WI38 (cell line): Measurements from ENCODE around the gene YEATS2.
A peak's percentile ranks its signal among the peaks of the same experiment; 100 is the strongest.
"Not testable (repeated sequence)": the region's sequence is repeated elsewhere in the genome, so short reads cannot be mapped to it uniquely, and the experiment has no call there.

Experiments
- H3K4me3 ChIP-seq: 2 replicates; pipeline ENCODE4 v1.5.1; 2011; ENCODE audit warnings: low read depth, mild to moderate bottlenecking, control low read depth, low read length
- TF ChIP-seq, protein P1 (sequence below): IDR thresholded peaks from 2 replicates; pipeline ENCODE4 v1.5.1; 2012; ENCODE audit warnings: low read depth, mild to moderate bottlenecking, control low read depth, low read length

Gene YEATS2

GRCh38 chr3:183687705-183688104 is 9.9 kb upstream of the YEATS2 start:
- no peak overlapping the region for H3K4me3 ChIP-seq
- TF ChIP-seq, protein P1, sequence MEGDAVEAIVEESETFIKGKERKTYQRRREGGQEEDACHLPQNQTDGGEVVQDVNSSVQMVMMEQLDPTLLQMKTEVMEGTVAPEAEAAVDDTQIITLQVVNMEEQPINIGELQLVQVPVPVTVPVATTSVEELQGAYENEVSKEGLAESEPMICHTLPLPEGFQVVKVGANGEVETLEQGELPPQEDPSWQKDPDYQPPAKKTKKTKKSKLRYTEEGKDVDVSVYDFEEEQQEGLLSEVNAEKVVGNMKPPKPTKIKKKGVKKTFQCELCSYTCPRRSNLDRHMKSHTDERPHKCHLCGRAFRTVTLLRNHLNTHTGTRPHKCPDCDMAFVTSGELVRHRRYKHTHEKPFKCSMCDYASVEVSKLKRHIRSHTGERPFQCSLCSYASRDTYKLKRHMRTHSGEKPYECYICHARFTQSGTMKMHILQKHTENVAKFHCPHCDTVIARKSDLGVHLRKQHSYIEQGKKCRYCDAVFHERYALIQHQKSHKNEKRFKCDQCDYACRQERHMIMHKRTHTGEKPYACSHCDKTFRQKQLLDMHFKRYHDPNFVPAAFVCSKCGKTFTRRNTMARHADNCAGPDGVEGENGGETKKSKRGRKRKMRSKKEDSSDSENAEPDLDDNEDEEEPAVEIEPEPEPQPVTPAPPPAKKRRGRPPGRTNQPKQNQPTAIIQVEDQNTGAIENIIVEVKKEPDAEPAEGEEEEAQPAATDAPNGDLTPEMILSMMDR = no peak

GRCh38 chr3:183688874-183689273 is 8.7 kb upstream of the YEATS2 start:
- no peak overlapping the region for H3K4me3 ChIP-seq

DNA sequence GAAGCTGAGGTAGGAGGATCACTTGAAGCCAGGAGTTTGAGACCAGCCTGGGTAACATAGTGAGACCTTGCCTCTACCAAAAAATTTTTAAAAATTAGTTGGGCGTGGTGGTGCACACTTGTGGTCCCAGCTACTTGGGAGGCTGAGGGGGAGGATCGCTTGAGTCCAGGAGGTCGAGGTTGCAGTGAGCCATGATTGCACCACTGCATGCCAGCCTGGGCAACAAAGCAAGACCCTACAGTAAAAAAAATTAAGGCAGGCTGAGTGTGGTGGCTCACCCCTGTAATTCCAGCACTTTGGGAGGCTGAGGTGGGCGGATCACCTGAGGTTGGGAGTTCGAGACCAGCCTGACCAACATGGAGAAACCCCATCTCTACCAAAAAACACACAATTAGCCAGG is 8.0 kb upstream of the YEATS2 start:
- H3K4me3 ChIP-seq = not testable (repeated sequence)

More at GRCh38 chr3:183688874-183689273, 8.7 kb upstream of the YEATS2 start:
- TF ChIP-seq, protein P1 = no peak

DNA sequence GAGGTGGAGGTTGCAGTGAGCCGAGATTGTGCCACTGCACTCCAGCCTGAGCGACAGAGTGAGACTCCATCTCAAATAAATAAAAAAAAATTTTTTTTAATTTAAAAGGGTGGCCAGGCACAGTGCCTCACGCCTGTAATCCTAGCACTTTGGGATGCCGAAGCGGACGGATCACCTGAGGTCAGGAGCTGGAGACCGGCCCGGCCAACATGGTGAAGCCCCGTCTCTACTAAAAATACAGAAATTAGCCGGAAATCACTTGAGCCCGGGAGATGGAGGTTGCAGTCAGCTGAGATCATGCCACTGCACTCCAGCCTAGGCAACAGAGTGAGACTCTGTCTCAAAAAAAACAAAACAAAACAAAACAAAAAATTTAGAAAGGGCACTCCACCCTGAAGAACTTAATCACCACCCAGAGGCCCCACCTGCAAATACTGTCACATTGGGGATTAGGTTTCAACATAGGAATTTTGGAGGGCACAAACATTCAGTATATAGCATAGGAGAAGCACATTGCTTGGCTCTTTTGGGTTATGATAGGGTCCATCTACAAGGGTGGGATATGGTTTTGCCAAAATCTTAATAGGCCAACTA is 7.1 kb upstream of the YEATS2 start:
- no peak overlapping the region for H3K4me3 ChIP-seq
- TF ChIP-seq, protein P1 = no peak

DNA sequence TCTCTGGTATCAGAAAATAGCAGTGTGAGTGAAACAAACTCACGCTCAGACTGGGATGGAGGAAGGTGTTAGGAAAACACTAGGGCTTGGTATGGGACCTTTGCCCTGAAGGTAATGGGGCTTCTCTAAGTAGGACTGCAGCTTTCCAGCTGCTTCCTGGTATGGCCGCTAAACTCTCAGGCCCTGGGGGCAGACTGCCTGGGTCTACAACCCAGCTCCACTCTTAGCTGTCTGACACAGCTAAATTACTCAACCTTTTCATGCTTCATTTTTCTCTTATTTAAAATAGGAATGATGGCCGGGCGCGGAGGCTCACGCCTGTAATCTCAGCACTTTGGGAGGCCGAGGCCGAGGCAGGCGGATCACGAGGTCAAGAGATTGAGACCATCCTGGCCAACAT is 5.2 kb upstream of the YEATS2 start:
- TF ChIP-seq, protein P1 = no peak
- H3K4me3 ChIP-seq = no peak overlapping the region

GRCh38 chr3:183695569-183696364 is 1.8 kb upstream of the YEATS2 start:
- TF ChIP-seq, protein P1 = no peak
- no peak overlapping the region for H3K4me3 ChIP-seq

- TF ChIP-seq, protein P1 = no peak
- peak overlapping the region; percentile 97 for H3K4me3 ChIP-seq
Measured at GRCh38 chr3:183697123-183697609, 431 bp upstream of the YEATS2 start.
